GM10266 (cell line): ENCODE measurements around the gene GOPC.
"Not testable (repeated sequence)": the region's sequence is repeated elsewhere in the genome, so short reads cannot be mapped to it uniquely, and the experiment has no call there.

Source experiments
- DNase-seq: peaks from one replicate; pipeline ENCODE4 v3.0.0; 2012; ENCODE audit errors: extremely low spot score
- CTCF ChIP-seq: IDR thresholded peaks from 2 replicates; pipeline ENCODE4 v1.5.1; 2012; ENCODE audit warnings: mild to moderate bottlenecking, low read depth; ENCODE audit not compliant: control insufficient read depth, insufficient read depth; ENCODE audit errors: missing control alignments

GOPC gene

GRCh38 chr6:117531346-117531745 is 71.0 kb downstream of the GOPC start:
- no peak for TF ChIP-seq CTCF
- no peak for DNase-seq

DNA sequence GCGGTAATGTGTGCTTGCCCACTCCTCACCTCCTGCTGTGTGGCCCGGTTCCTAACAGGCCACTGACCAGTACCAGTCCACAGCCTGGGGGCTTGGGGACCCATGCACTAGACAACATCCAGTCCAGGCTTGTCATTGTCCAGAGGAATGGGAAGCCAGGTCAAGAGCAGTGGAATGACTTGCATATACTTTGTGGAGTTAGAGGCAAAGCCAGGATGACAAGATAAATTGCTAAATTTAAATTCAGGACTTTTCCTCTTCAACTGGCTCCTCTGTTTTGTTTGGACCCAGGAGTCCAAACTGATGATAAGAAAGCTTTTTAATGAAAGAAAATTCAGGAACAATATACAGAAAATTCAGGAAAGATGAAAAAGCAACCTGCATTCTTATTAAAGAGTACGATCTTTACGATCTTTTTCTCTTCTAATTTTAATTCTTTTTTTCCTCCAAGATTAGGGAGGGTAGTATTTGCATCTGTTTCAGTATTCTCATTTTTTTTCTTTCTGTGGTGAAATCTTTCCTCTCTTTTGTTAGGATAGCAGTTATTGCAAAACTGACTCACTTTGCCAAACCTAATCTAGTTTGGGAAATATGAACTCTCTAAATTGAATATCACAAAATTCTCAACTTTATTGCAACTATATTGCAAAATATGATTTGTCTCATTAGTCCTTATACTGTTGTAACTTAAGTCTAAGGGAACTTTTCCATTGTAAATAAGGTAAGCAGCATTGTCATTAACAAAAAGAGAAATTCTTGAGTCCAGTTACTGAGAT is 71.7 kb downstream of the GOPC start:
- no peak for TF ChIP-seq CTCF
- no peak for DNase-seq

- no peak for TF ChIP-seq CTCF
- no peak for DNase-seq
Measured at GRCh38 chr6:117525607-117526006, 76.7 kb downstream of the GOPC start.

- no peak for DNase-seq
- no peak for TF ChIP-seq CTCF
Measured at GRCh38 chr6:117521791-117522502, 80.4 kb downstream of the GOPC start.

DNA sequence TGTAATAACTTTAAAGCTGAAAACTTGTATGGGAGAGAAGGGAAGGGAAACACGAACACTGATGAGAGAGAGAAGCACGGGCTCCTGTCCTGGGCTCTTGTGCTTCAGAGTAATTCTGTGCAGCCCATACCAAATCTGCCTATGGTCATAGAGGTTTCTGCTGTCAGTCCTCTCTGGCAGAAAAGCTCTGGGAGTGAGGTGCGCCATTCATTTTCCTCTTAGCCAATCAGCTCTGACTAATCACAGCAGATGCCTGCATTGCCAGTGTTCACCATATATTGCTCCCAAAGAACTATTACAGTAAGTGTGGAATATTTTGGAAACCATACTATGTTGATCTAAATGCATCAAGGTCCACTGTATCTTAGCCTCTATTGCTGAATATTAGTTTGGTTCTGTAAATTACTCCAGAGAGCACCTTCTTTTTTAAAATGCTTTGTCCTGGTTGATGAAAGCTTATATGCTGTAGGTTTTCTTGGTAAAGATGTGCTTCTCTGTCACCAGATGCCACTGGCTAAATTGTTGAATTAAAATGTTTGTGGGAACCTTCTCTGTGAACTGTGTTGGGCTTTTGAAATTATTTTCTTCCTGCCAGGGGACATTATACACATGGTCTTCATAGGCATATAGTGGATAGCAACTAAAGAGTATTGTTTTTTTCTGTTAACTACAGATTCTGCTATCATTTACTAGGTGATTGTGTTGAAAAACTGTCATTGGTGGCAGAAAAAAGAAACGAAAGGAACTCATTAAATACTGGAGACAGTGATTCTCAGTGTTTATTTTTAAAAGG is 81.5 kb downstream of the GOPC start:
- TF ChIP-seq CTCF: no peak
- DNase-seq: no peak

DNA sequence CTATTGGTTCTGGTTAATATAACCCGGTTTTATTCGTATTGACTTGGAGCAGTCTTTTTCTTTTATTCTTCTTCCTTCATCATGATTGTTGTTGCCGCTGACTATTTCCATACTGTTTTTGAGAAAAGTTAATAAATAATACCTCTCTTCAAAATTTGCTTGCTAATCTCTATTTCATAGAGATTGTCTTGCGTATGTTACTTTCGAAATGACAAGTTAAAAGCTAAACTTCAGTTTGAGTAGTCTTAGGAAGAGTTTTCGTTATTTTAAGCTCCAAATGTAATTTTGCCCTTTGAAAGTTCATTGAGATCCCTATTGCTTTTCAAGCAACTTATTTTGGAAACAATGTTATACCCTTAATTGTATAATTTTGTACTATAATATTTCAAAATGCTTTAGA is 83.4 kb downstream of the GOPC start:
- DNase-seq: no peak
- TF ChIP-seq CTCF: no peak

GRCh38 chr6:117517995-117518394 is 84.3 kb downstream of the GOPC start:
- not testable (repeated sequence) for DNase-seq
